HL-60 (cell line): ENCODE data around the gene PTPRG.

ENCODE experiments used
- DNase-seq, 2 experiments: peaks; one replicate each; pipeline ENCODE4 v3.0.0-alpha.2; 2010 to 2020; ENCODE audit warnings: low read depth in 1 of 2, low spot score in 1 of 2
- H3K27ac ChIP-seq: fragments of 250-450 bp; sonication (Bioruptor Pico); replicated peaks from 2 replicates; pipeline ENCODE4 v1.5.1; 2020; ENCODE audit warnings: mild to moderate bottlenecking, moderate library complexity
- H3K27me3 ChIP-seq: fragments of 250-450 bp; sonication (Bioruptor Pico); 2 replicates; pipeline ENCODE4 v1.5.1; 2021; ENCODE audit warnings: mild to moderate bottlenecking, moderate library complexity; ENCODE audit not compliant: insufficient read depth, poor library complexity, severe bottlenecking
- H3K4me3 ChIP-seq: replicated peaks from 2 replicates; pipeline ENCODE4 v1.5.1; 2011; ENCODE audit warnings: mild to moderate bottlenecking, control low read depth, low read length; ENCODE audit not compliant: insufficient read depth
- CTCF ChIP-seq: IDR thresholded peaks from one replicate; pipeline ENCODE4 v1.5.1; 2011; ENCODE audit warnings: low read length, control low read depth, inconsistent platforms; ENCODE audit not compliant: insufficient read depth
- GABPA ChIP-seq: IDR thresholded peaks from 2 replicates; pipeline ENCODE4 v1.6.1; 2012; ENCODE audit warnings: low read depth
- POLR2AphosphoS5 ChIP-seq: IDR thresholded peaks from 2 replicates; pipeline ENCODE4 v1.6.1; 2012; ENCODE audit warnings: low read depth
- SPI1 ChIP-seq: IDR thresholded peaks from 2 replicates; pipeline ENCODE4 v1.6.1; 2012; ENCODE audit warnings: low read depth, mild to moderate bottlenecking, borderline replicate concordance
- TF ChIP-seq, protein P1 (sequence below): IDR thresholded peaks from 2 replicates; pipeline ENCODE4 v1.6.1; 2012; ENCODE audit warnings: low read depth; ENCODE audit not compliant: insufficient replicate concordance

The PTPRG gene

DNA sequence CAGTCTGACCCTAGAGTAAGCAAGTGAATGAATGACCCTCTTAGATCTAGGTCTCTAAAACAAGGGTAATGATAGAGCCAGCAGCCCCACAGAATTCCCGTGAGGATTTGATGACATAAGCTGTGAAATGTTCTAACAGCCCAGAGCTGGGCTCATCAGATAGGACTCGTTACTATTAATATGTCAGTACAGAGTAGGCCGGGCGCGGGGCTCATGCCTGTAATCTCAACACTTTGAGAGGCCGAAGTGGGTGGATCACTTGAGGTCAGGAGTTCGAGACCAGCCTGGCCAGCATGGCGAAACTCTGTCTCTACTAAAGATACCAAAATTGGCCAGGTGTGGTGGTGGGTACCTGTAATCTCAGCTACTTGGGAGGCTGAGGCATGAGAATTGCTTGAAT lies 621.7 kb downstream of the PTPRG start:
- H3K4me3 ChIP-seq, result no peak overlapping the region
- no peaks in the 10 kb centered on the region for H3K27me3 ChIP-seq
- H3K27ac ChIP-seq, result no peak overlapping the region
- no peak for DNase-seq
- no peak for TF ChIP-seq CTCF
- no peak for TF ChIP-seq SPI1

GRCh38 chr3:62183969-62184368 lies 622.6 kb downstream of the PTPRG start:
- H3K27me3 ChIP-seq, result no peaks in the 10 kb centered on the region
- DNase-seq, result no peak
- no peak overlapping the region for H3K27ac ChIP-seq
- H3K4me3 ChIP-seq, result no peak overlapping the region
- TF ChIP-seq SPI1 (no peak), POLR2AphosphoS5 (no peak), CTCF (no peak), GABPA (no peak)
- TF ChIP-seq, protein P1, sequence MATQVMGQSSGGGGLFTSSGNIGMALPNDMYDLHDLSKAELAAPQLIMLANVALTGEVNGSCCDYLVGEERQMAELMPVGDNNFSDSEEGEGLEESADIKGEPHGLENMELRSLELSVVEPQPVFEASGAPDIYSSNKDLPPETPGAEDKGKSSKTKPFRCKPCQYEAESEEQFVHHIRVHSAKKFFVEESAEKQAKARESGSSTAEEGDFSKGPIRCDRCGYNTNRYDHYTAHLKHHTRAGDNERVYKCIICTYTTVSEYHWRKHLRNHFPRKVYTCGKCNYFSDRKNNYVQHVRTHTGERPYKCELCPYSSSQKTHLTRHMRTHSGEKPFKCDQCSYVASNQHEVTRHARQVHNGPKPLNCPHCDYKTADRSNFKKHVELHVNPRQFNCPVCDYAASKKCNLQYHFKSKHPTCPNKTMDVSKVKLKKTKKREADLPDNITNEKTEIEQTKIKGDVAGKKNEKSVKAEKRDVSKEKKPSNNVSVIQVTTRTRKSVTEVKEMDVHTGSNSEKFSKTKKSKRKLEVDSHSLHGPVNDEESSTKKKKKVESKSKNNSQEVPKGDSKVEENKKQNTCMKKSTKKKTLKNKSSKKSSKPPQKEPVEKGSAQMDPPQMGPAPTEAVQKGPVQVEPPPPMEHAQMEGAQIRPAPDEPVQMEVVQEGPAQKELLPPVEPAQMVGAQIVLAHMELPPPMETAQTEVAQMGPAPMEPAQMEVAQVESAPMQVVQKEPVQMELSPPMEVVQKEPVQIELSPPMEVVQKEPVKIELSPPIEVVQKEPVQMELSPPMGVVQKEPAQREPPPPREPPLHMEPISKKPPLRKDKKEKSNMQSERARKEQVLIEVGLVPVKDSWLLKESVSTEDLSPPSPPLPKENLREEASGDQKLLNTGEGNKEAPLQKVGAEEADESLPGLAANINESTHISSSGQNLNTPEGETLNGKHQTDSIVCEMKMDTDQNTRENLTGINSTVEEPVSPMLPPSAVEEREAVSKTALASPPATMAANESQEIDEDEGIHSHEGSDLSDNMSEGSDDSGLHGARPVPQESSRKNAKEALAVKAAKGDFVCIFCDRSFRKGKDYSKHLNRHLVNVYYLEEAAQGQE, result no peak

- H3K27me3 ChIP-seq, result no peaks in the 10 kb centered on the region
- DNase-seq, result no peak
- no peak overlapping the region for H3K4me3 ChIP-seq
- TF ChIP-seq POLR2AphosphoS5, result no peak
- TF ChIP-seq GABPA, result no peak
- no peak for TF ChIP-seq SPI1
- no peak for TF ChIP-seq CTCF
- TF ChIP-seq, protein P1, result no peak
- no peak overlapping the region for H3K27ac ChIP-seq
These were observed 623.2 kb downstream of the PTPRG start for GRCh38 chr3:62184559-62184958.

DNA sequence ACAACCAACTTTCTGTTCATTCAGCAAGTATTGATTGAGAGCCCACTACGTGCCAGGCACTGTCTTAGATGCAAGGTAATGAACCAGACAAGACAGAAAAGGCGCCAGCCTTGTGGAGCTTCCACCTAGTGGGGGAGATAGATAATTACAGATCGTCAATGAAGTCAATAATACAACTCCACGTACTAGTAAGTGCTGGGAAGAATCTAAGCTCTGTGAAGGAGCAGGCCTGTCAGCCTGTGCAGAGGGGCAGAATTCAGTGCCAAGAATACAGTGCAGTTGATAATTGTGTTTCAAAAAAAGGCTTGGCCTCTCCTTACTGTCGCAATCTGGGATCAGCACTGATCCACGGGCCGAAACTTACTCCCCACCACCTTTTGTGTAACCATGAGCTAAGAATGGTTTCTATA lies 625.7 kb downstream of the PTPRG start:
- no peak for DNase-seq
- Histone ChIP-seq H3K4me3 (no peak overlapping the region), H3K27ac (no peak overlapping the region), H3K27me3 (no peaks in the 10 kb centered on the region)
- no peak for TF ChIP-seq GABPA
- TF ChIP-seq POLR2AphosphoS5, result no peak
- no peak for TF ChIP-seq CTCF
- no peak for TF ChIP-seq SPI1
- TF ChIP-seq, protein P1, result no peak
